Esophagus squamous epithelium (tissue), 5 donors: Measurements from ENCODE around the gene TREM2. TPM values are rescaled to one million over a fixed set of nuclear protein-coding genes. Genes with fewer than 3 reads are reported as not detected.

Experiments used
- DNase-seq: peaks from one replicate; lab custom pipeline; 2025; lab: John Stamatoyannopoulos, UW
- H3K27ac ChIP-seq, 4 donors: fragments of 200-600 bp; sonication (generic); one replicate each; pipeline ENCODE4 v1.5.1; 2016 to 2019; ENCODE audit warnings: mild to moderate bottlenecking in 1 of 4
- H3K27me3 ChIP-seq, 4 donors: fragments of 200-600 bp; sonication (generic); 1 replicate in 3 of 4; 2 replicates in 1 of 4; pipeline versions ENCODE4 v1.5.1 to v1.6.0; 2017 to 2021; ENCODE audit warnings: antibody characterized with exemption in 1 of 4
- H3K36me3 ChIP-seq, 3 donors: fragments of 200-600 bp; sonication (generic); one replicate each; pipeline ENCODE4 v1.5.1; 2016 to 2019
- H3K4me1 ChIP-seq, 3 donors: fragments of 200-600 bp; sonication (generic); one replicate each; pipeline ENCODE4 v1.5.1; 2017 to 2019
- H3K4me3 ChIP-seq, 4 donors: fragments of 200-600 bp; sonication (generic); 1 replicate in 3 of 4; 2 replicates in 1 of 4; pipeline ENCODE4 v1.5.1; 2016 to 2019; ENCODE audit warnings: mild to moderate bottlenecking in 2 of 4, moderate library complexity in 1 of 4
- H3K9me3 ChIP-seq, 3 donors: fragments of 200-600 bp; sonication (generic); one replicate each; pipeline ENCODE4 v1.5.1; 2016 to 2019
- POLR2A ChIP-seq, 4 donors: fragments of 450-650 bp; IDR thresholded peaks; one replicate each; pipeline ENCODE4 v1.6.1; 2017; ENCODE audit warnings: antibody characterized with exemption in 4 of 4, mild to moderate bottlenecking in 4 of 4, moderate library complexity in 3 of 4
- WGBS, 2 donors: methylation state at CpG; one replicate each; pipeline ENCODE4 v1.1.5; 2018; 5-methylcytosine and 5-hydroxymethylcytosine counted together
- intact Hi-C: fragments of 100-400 bp; cut with DNase I; formaldehyde crosslinking; loops from one replicate; pipeline ENCODE4 v1.15.0; 2022
- total RNA-seq, 4 donors: library from RNA; depleted of rRNA; stranded (reverse); fragments of >200 nt; gene quantifications; one replicate each; pipeline ENCODE4 v1.1.0, GENCODE V29; 2016
- TF ChIP-seq, protein P1 (sequence below), 6 experiments: fragments of 450-650 bp in 4 of 6; fragments of 200-600 bp in 2 of 6; sonication (generic) in 2 of 6; IDR thresholded peaks; one replicate each; pipeline ENCODE4 v1.5.1; 2016 to 2019; ENCODE audit warnings: antibody characterized with exemption in 6 of 6, mild to moderate bottlenecking in 4 of 6, moderate library complexity in 4 of 6
- donor health status: DM: yes; HTN: yes; CAD: no.

The TREM2 gene
- total RNA-seq, 4 donors from 2014 or later: 0.70 to 7.3 (median 0.95) TPM; not detected in 1

- Histone ChIP-seq H3K27ac (no peak overlapping the region), H3K9me3 (no peaks in the 10 kb centered on the region), H3K27me3 (peaks cover 0 to 3% (median 0%) of the 10 kb centered on the region in 4 donors), H3K36me3 (no peaks in the 10 kb centered on the region), H3K4me3 (no peak overlapping the region), H3K4me1 (peaks cover 0 to 6% (median 0%) of the 10 kb centered on the region in 3 donors)
- intact Hi-C loops: no loop called here
- DNase-seq: no peak
- TF ChIP-seq POLR2A (IDR thresholded peaks at IDR 0.05): no peak
- TF ChIP-seq, protein P1, sequence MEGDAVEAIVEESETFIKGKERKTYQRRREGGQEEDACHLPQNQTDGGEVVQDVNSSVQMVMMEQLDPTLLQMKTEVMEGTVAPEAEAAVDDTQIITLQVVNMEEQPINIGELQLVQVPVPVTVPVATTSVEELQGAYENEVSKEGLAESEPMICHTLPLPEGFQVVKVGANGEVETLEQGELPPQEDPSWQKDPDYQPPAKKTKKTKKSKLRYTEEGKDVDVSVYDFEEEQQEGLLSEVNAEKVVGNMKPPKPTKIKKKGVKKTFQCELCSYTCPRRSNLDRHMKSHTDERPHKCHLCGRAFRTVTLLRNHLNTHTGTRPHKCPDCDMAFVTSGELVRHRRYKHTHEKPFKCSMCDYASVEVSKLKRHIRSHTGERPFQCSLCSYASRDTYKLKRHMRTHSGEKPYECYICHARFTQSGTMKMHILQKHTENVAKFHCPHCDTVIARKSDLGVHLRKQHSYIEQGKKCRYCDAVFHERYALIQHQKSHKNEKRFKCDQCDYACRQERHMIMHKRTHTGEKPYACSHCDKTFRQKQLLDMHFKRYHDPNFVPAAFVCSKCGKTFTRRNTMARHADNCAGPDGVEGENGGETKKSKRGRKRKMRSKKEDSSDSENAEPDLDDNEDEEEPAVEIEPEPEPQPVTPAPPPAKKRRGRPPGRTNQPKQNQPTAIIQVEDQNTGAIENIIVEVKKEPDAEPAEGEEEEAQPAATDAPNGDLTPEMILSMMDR (IDR thresholded peaks at IDR 0.05): no peak
- no CpG with 5 or more reads among the region's 1 CpG for WGBS, 2 donors
Measured at GRCh38 chr6:41150671-41151070, 12.2 kb downstream of the TREM2 start.

DNA sequence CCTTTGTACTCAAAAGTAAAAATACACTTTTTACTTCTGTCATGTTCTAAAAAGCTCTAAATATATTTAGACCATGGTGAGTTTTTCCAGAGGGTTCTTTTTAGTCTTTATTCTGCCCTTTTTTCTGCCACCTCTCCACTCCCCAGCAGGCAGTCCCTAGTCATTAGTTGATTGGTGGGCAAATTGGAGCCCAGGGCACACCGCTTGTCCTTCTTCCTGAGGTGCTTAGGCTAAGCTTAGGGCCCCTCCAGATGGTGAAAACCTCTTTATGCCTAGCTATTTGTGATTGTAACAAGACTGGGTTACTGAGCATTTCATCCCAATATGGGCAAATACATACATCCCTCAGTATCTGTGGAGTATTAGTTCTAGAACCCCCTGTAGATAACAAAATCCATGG is 15.0 kb downstream of the TREM2 start:
- 90 to 100% methylated on average over 1 of the region's 1 CpG for WGBS, 2 donors
- no peaks in the 10 kb centered on the region for H3K4me1 ChIP-seq
- intact Hi-C loops: no loop called here
- no peak for DNase-seq
- no peaks in the 10 kb centered on the region for H3K9me3 ChIP-seq
- TF ChIP-seq, protein P1 (IDR thresholded peaks at IDR 0.05): no peak
- TF ChIP-seq POLR2A (IDR thresholded peaks at IDR 0.05): no peak
- no peaks in the 10 kb centered on the region for H3K27me3 ChIP-seq
- no peak overlapping the region for H3K4me3 ChIP-seq
- H3K27ac ChIP-seq: no peak overlapping the region
- H3K36me3 ChIP-seq: no peaks in the 10 kb centered on the region

- intact Hi-C loops: no loop called here
- no peaks in the 10 kb centered on the region for H3K27me3 ChIP-seq
- H3K27ac ChIP-seq: no peak overlapping the region
- no peak for TF ChIP-seq POLR2A (IDR thresholded peaks at IDR 0.05)
- TF ChIP-seq, protein P1 (IDR thresholded peaks at IDR 0.05): no peak
- DNase-seq: no peak
- H3K4me1 ChIP-seq: no peaks in the 10 kb centered on the region
- no peaks in the 10 kb centered on the region for H3K9me3 ChIP-seq
- H3K4me3 ChIP-seq: no peak overlapping the region
- no peaks in the 10 kb centered on the region for H3K36me3 ChIP-seq
Measured at GRCh38 chr6:41136911-41137310, 26.0 kb downstream of the TREM2 start.

DNA sequence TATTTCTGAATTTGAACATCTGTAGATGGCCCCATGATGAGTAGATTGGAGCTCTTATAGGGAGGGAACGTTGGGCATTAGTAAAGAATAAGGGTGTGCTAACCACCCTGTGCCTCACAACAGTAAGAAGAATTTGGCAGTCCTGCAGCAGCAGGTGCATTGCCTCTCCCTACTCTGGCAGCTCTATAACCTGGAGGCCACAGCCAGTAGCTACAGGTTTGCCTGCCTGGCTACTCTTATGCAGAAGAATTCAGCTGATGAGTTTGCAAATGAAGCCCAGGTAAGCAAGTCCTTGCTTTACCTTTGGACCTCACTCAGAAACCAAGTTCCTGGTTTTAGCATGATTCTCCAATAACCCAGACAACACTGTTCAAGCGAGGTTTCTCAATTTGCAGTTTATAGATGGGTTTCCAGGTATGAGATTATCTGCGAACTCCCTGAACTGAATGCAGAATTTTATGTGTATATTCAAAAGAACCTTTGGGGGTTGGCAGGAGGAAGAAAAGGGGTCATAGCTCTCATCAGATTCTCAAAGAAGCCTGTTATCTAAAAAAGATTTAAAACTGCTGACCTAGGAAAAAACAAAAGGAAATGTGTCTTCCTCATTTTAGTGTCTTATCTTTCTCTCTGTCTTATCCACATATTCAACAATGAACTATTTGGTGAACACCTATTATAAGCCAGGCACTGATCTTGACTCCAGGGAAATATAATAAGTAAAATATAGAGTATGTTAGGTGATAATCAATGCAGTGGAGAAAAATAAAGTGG is 27.7 kb downstream of the TREM2 start:
- TF ChIP-seq POLR2A (IDR thresholded peaks at IDR 0.05): no peak
- TF ChIP-seq, protein P1 (IDR thresholded peaks at IDR 0.05): no peak
- Histone ChIP-seq H3K4me3 (no peak overlapping the region), H3K4me1 (no peaks in the 10 kb centered on the region), H3K36me3 (no peaks in the 10 kb centered on the region), H3K27ac (no peak overlapping the region), H3K9me3 (no peaks in the 10 kb centered on the region), H3K27me3 (no peaks in the 10 kb centered on the region)
- WGBS, 2 donors: 81 to 87% methylated on average over 3 of the region's 3 CpGs
- intact Hi-C loops: no loop called here
- no peak for DNase-seq

DNA sequence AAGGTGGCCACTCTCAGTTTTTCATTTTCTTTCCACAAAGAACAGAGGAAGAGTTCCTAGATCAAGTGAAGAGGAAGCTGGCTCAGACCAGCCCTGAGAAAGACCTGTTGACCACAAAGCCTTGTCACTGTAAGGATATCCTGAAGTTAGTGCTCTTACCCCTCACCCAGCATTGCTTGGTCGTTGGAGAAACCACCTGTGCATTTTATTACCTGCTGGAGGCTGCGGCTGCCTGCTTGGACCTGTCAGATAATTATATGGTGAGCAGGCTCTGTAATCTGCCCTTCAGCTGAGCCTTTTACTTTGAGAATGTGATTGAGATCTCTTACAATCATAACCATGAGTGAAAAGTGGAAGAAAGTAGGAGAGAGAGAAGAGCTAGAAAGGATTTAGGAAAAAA is 30.7 kb downstream of the TREM2 start:
- Histone ChIP-seq H3K4me3 (no peak overlapping the region), H3K4me1 (no peaks in the 10 kb centered on the region), H3K27ac (no peak overlapping the region), H3K36me3 (no peaks in the 10 kb centered on the region), H3K27me3 (no peaks in the 10 kb centered on the region), H3K9me3 (no peaks in the 10 kb centered on the region)
- DNase-seq: no peak
- no peak for TF ChIP-seq POLR2A (IDR thresholded peaks at IDR 0.05)
- TF ChIP-seq, protein P1 (IDR thresholded peaks at IDR 0.05): no peak
- 36 to 42% methylated on average over 2 of the region's 2 CpGs for WGBS, 2 donors
- intact Hi-C loops: no loop called here
